Measurements from ENCODE around the gene IL34. TPM values are rescaled to one million over a fixed set of nuclear protein-coding genes. Genes with fewer than 3 reads are reported as not detected.
"Not testable (repeated sequence)": the region's sequence is repeated elsewhere in the genome, so short reads cannot be mapped to it uniquely, and the experiment has no call there.

The IL34 gene
- total RNA-seq, 1 donor from 2014 or later, result 6.1 TPM

GRCh38 chr16:70632273-70632672, 14.1 kb upstream of the IL34 start:
- Histone ChIP-seq H3K27ac (no peak overlapping the region), H3K4me3 (no peak overlapping the region), H3K4me1 (no peaks in the 10 kb centered on the region), H3K27me3 (no peaks in the 10 kb centered on the region), H3K36me3 (no peaks in the 10 kb centered on the region), H3K9me3 (peaks cover 6% of the 10 kb centered on the region)
- TF ChIP-seq CTCF (IDR thresholded peaks at IDR 0.05) (no peak), POLR2A (IDR thresholded peaks at IDR 0.05) (no peak), POLR2AphosphoS5 (IDR thresholded peaks at IDR 0.05; ENCODE audit: insufficient read depth in 1 of 2, low read depth in 1 of 2) (no peak)
- no peak for DNase-seq (ENCODE audit: extremely low spot score in 2 of 2)
- intact Hi-C loops (cut with DNase I), result no loop called here

GRCh38 chr16:70633617-70634016, 12.7 kb upstream of the IL34 start:
- H3K36me3 ChIP-seq; H3K4me1 ChIP-seq; H3K9me3 ChIP-seq; intact Hi-C loops (cut with DNase I); H3K27ac ChIP-seq; DNase-seq (ENCODE audit: extremely low spot score in 2 of 2); H3K27me3 ChIP-seq; H3K4me3 ChIP-seq: not testable (repeated sequence)

GRCh38 chr16:70634861-70635260, 11.5 kb upstream of the IL34 start:
- no peaks in the 10 kb centered on the region for H3K27me3 ChIP-seq
- TF ChIP-seq POLR2A (IDR thresholded peaks at IDR 0.05) (no peak), POLR2AphosphoS5 (IDR thresholded peaks at IDR 0.05; ENCODE audit: insufficient read depth in 1 of 2, low read depth in 1 of 2) (no peak), CTCF (IDR thresholded peaks at IDR 0.05) (no peak)
- DNase-seq (ENCODE audit: extremely low spot score in 2 of 2), result no peak
- peaks cover 13% of the 10 kb centered on the region for H3K4me1 ChIP-seq
- no peak overlapping the region for H3K27ac ChIP-seq
- no peaks in the 10 kb centered on the region for H3K36me3 ChIP-seq
- peaks cover 6% of the 10 kb centered on the region for H3K9me3 ChIP-seq
- intact Hi-C loops (cut with DNase I), result loop anchor here (5.0 kb wide), 1 partner anchor 43 kb away; no protein-coding TSS in a partner anchor
- no peak overlapping the region for H3K4me3 ChIP-seq

- Histone ChIP-seq H3K9me3 (peaks cover 6% of the 10 kb centered on the region), H3K27ac (no peak overlapping the region), H3K4me1 (peaks cover 17% of the 10 kb centered on the region), H3K36me3 (no peaks in the 10 kb centered on the region), H3K4me3 (no peak overlapping the region), H3K27me3 (no peaks in the 10 kb centered on the region)
- no peak for DNase-seq (ENCODE audit: extremely low spot score in 2 of 2)
- intact Hi-C loops (cut with DNase I), result loop anchor here (5.0 kb wide), 1 partner anchor 43 kb away; no protein-coding TSS in a partner anchor
- TF ChIP-seq POLR2AphosphoS5 (IDR thresholded peaks at IDR 0.05; ENCODE audit: insufficient read depth in 1 of 2, low read depth in 1 of 2) (no peak), CTCF (IDR thresholded peaks at IDR 0.05) (no peak), POLR2A (IDR thresholded peaks at IDR 0.05) (no peak)
Observed at GRCh38 chr16:70635336-70636016, 10.9 kb upstream of the IL34 start.

GRCh38 chr16:70638814-70639792, 7.3 kb upstream of the IL34 start:
- no peak for DNase-seq (ENCODE audit: extremely low spot score in 2 of 2)
- H3K4me3 ChIP-seq, result no peak overlapping the region
- intact Hi-C loops (cut with DNase I), result loop anchor here (5.0 kb wide), 1 partner anchor 47 kb away; no protein-coding TSS in a partner anchor
- no peaks in the 10 kb centered on the region for H3K36me3 ChIP-seq
- TF ChIP-seq POLR2A (IDR thresholded peaks at IDR 0.05), result no peak
- peak in 1 of 2 donors; percentile 29 for TF ChIP-seq POLR2AphosphoS5 (IDR thresholded peaks at IDR 0.05; ENCODE audit: insufficient read depth in 1 of 2, low read depth in 1 of 2)
- TF ChIP-seq CTCF (IDR thresholded peaks at IDR 0.05), result no peak
- H3K9me3 ChIP-seq, result no peaks in the 10 kb centered on the region
- peaks cover 17% of the 10 kb centered on the region for H3K4me1 ChIP-seq
- H3K27me3 ChIP-seq, result no peaks in the 10 kb centered on the region
- H3K27ac ChIP-seq, result peak overlapping the region; percentile 53

Measured in vagina (tissue), 2 donors.